Ishikawa (cell line): ENCODE data around the gene SMKR1.

Experiments used
- CEBPB ChIP-seq: IDR thresholded peaks from 2 replicates; pipeline ENCODE4 v1.6.1; 2012
- CREB1 ChIP-seq: IDR thresholded peaks from 2 replicates; pipeline ENCODE4 v1.6.1; 2012; ENCODE audit warnings: low read depth
- EGR1 ChIP-seq: IDR thresholded peaks from 2 replicates; pipeline ENCODE4 v1.6.1; 2012
- EP300 ChIP-seq: IDR thresholded peaks from 2 replicates; pipeline ENCODE4 v1.6.1; 2012; ENCODE audit warnings: borderline replicate concordance
- FOXM1 ChIP-seq: IDR thresholded peaks from 2 replicates; pipeline ENCODE4 v1.6.1; 2012; ENCODE audit warnings: low read depth, borderline replicate concordance
- MAX ChIP-seq: IDR thresholded peaks from 2 replicates; pipeline ENCODE4 v1.6.1; 2012
- NFIC ChIP-seq: IDR thresholded peaks from 2 replicates; pipeline ENCODE4 v1.6.1; 2012
- RAD21 ChIP-seq: IDR thresholded peaks from 2 replicates; pipeline ENCODE4 v1.6.1; 2012; ENCODE audit warnings: low read depth
- REST ChIP-seq: IDR thresholded peaks from 2 replicates; pipeline ENCODE4 v1.6.1; 2012; ENCODE audit warnings: low read depth, mild to moderate bottlenecking
- TAF1 ChIP-seq: IDR thresholded peaks from 2 replicates; pipeline ENCODE4 v1.6.1; 2012; ENCODE audit warnings: low read depth, mild to moderate bottlenecking
- TCF12 ChIP-seq: IDR thresholded peaks from 2 replicates; pipeline ENCODE4 v1.6.1; 2012; ENCODE audit warnings: low read depth
- TEAD4 ChIP-seq: IDR thresholded peaks from 2 replicates; pipeline ENCODE4 v1.6.1; 2012
- USF1 ChIP-seq: IDR thresholded peaks from 2 replicates; pipeline ENCODE4 v1.6.1; 2012
- YY1 ChIP-seq: IDR thresholded peaks from 2 replicates; pipeline ENCODE4 v1.6.1; 2012; ENCODE audit warnings: low read depth
- ZBTB7A ChIP-seq: IDR thresholded peaks from 2 replicates; pipeline ENCODE4 v1.6.1; 2012; ENCODE audit warnings: low read depth

The SMKR1 gene

GRCh38 chr7:129471402-129471827 lies 30.9 kb upstream of the SMKR1 start:
- no peak for TF ChIP-seq TAF1
- no peak for TF ChIP-seq REST
- no peak for TF ChIP-seq FOXM1
- no peak for TF ChIP-seq TCF12
- TF ChIP-seq YY1, result no peak
- no peak for TF ChIP-seq EGR1
- no peak for TF ChIP-seq NFIC
- TF ChIP-seq EP300, result no peak
- no peak for TF ChIP-seq CREB1
- no peak for TF ChIP-seq USF1
- no peak for TF ChIP-seq CEBPB
- no peak for TF ChIP-seq TEAD4
- no peak for TF ChIP-seq RAD21
- no peak for TF ChIP-seq ZBTB7A

GRCh38 chr7:129479831-129480230 lies 22.5 kb upstream of the SMKR1 start:
- TF ChIP-seq ZBTB7A (no peak), FOXM1 (no peak), USF1 (no peak)

GRCh38 chr7:129480674-129481363 lies 21.5 kb upstream of the SMKR1 start:
- no peak for TF ChIP-seq YY1
- no peak for TF ChIP-seq REST
- no peak for TF ChIP-seq TAF1
- TF ChIP-seq NFIC, result no peak
- TF ChIP-seq CREB1, result no peak
- no peak for TF ChIP-seq TEAD4
- TF ChIP-seq FOXM1, result no peak
- TF ChIP-seq EGR1, result no peak
- TF ChIP-seq RAD21, result no peak

- TF ChIP-seq EGR1 (no peak), USF1 (no peak), RAD21 (no peak), ZBTB7A (no peak), CREB1 (no peak), TCF12 (no peak), TEAD4 (no peak), FOXM1 (no peak), NFIC (no peak), REST (no peak), YY1 (no peak), TAF1 (no peak), CEBPB (no peak), EP300 (no peak), MAX (no peak)
Observed at GRCh38 chr7:129482781-129483180, 19.6 kb upstream of the SMKR1 start.
